GM19035 (cell line): ENCODE data around the gene GNAT1.

Experiments
- ATAC-seq: cut with Tn5 transposase; IDR thresholded peaks from one replicate; pipeline ENCODE4 v1.9.1; 2021; ENCODE audit not compliant: unreplicated experiment

The GNAT1 gene

GRCh38 chr3:50190936-50191660 is at the start of gene GNAT1:
Gene GNAT1 (plus strand): TSS chr3:50191610. CDS start chr3:50191726, 116 bp downstream.
- no peak for ATAC-seq

GRCh38 chr3:50146316-50146901 is 45.0 kb upstream of the GNAT1 start:
- ATAC-seq, result no peak

- no peak for ATAC-seq
Measured at GRCh38 chr3:50147016-50147415, 44.4 kb upstream of the GNAT1 start.

GRCh38 chr3:50147447-50147846 is 44.0 kb upstream of the GNAT1 start:
- ATAC-seq, result no peak

GRCh38 chr3:50147861-50148260 is 43.5 kb upstream of the GNAT1 start:
- ATAC-seq, result no peak

GRCh38 chr3:50150404-50150750 is 41.0 kb upstream of the GNAT1 start:
- ATAC-seq, result no peak

- ATAC-seq, result no peak
Measured at GRCh38 chr3:50150863-50151686, 40.3 kb upstream of the GNAT1 start.

- no peak for ATAC-seq
Measured at GRCh38 chr3:50151728-50152127, 39.7 kb upstream of the GNAT1 start.

- ATAC-seq, result no peak
Measured at GRCh38 chr3:50153782-50154475, 37.5 kb upstream of the GNAT1 start.

- peak; percentile 26 for ATAC-seq
Measured at GRCh38 chr3:50154476-50154839, 37.0 kb upstream of the GNAT1 start.

GRCh38 chr3:50154840-50155490 is 36.4 kb upstream of the GNAT1 start, which contains the start of gene SEMA3F:
Gene SEMA3F (plus strand): TSS chr3:50155324. CDS start chr3:50159623, 4,299 bp downstream.
- peak; percentile 72 for ATAC-seq

GRCh38 chr3:50155491-50155878 is 35.9 kb upstream of the GNAT1 start:
- peak; percentile 11 for ATAC-seq

GRCh38 chr3:50155891-50156290 is 35.5 kb upstream of the GNAT1 start:
- no peak for ATAC-seq

- ATAC-seq, result no peak
Measured at GRCh38 chr3:50156549-50157493, 34.6 kb upstream of the GNAT1 start.

GRCh38 chr3:50157827-50158529 is 33.4 kb upstream of the GNAT1 start:
- ATAC-seq, result no peak

GRCh38 chr3:50158530-50159146 is 32.8 kb upstream of the GNAT1 start:
- ATAC-seq, result no peak

- ATAC-seq, result no peak
Measured at GRCh38 chr3:50160561-50160983, 30.8 kb upstream of the GNAT1 start.

- ATAC-seq, result no peak
Measured at GRCh38 chr3:50161320-50161719, 30.1 kb upstream of the GNAT1 start.
